ENCODE measurements around the gene GATA3.

- TF ChIP-seq, protein P1, sequence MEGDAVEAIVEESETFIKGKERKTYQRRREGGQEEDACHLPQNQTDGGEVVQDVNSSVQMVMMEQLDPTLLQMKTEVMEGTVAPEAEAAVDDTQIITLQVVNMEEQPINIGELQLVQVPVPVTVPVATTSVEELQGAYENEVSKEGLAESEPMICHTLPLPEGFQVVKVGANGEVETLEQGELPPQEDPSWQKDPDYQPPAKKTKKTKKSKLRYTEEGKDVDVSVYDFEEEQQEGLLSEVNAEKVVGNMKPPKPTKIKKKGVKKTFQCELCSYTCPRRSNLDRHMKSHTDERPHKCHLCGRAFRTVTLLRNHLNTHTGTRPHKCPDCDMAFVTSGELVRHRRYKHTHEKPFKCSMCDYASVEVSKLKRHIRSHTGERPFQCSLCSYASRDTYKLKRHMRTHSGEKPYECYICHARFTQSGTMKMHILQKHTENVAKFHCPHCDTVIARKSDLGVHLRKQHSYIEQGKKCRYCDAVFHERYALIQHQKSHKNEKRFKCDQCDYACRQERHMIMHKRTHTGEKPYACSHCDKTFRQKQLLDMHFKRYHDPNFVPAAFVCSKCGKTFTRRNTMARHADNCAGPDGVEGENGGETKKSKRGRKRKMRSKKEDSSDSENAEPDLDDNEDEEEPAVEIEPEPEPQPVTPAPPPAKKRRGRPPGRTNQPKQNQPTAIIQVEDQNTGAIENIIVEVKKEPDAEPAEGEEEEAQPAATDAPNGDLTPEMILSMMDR (IDR thresholded peaks at IDR 0.05; ENCODE audit: poor library complexity, severe bottlenecking) = no peak
- TF ChIP-seq EZH2 (IDR thresholded peaks at IDR 0.05; ENCODE audit: borderline replicate concordance, insufficient read depth, low read length, poor library complexity, severe bottlenecking) (no peak), TAF1 (IDR thresholded peaks at IDR 0.05; ENCODE audit: low read depth) (no peak)
- TF ChIP-seq, protein P2, sequence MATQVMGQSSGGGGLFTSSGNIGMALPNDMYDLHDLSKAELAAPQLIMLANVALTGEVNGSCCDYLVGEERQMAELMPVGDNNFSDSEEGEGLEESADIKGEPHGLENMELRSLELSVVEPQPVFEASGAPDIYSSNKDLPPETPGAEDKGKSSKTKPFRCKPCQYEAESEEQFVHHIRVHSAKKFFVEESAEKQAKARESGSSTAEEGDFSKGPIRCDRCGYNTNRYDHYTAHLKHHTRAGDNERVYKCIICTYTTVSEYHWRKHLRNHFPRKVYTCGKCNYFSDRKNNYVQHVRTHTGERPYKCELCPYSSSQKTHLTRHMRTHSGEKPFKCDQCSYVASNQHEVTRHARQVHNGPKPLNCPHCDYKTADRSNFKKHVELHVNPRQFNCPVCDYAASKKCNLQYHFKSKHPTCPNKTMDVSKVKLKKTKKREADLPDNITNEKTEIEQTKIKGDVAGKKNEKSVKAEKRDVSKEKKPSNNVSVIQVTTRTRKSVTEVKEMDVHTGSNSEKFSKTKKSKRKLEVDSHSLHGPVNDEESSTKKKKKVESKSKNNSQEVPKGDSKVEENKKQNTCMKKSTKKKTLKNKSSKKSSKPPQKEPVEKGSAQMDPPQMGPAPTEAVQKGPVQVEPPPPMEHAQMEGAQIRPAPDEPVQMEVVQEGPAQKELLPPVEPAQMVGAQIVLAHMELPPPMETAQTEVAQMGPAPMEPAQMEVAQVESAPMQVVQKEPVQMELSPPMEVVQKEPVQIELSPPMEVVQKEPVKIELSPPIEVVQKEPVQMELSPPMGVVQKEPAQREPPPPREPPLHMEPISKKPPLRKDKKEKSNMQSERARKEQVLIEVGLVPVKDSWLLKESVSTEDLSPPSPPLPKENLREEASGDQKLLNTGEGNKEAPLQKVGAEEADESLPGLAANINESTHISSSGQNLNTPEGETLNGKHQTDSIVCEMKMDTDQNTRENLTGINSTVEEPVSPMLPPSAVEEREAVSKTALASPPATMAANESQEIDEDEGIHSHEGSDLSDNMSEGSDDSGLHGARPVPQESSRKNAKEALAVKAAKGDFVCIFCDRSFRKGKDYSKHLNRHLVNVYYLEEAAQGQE (IDR thresholded peaks at IDR 0.05; ENCODE audit: borderline replicate concordance) = no peak
These were observed 66.9 kb downstream of the GATA3 start for GRCh38 chr10:8121201-8121890.

Measured in neural cell (in vitro differentiated cells).